Anterior cingulate cortex (tissue), 58 donors: ENCODE results near the gene HNRNPR.
A peak's percentile ranks its signal among the peaks of the same experiment; 100 is the strongest.
"Not testable (repeated sequence)": the region's sequence is repeated elsewhere in the genome, so short reads cannot be mapped to it uniquely, and the experiment has no call there.

Source experiments
- DNase-seq, 58 donors: peaks; one replicate each; lab custom pipeline; 2025; lab: John Stamatoyannopoulos, UW

Gene HNRNPR

GRCh38 chr1:23337869-23338268 is 6.2 kb downstream of the HNRNPR start:
- DNase-seq: no peak

DNA sequence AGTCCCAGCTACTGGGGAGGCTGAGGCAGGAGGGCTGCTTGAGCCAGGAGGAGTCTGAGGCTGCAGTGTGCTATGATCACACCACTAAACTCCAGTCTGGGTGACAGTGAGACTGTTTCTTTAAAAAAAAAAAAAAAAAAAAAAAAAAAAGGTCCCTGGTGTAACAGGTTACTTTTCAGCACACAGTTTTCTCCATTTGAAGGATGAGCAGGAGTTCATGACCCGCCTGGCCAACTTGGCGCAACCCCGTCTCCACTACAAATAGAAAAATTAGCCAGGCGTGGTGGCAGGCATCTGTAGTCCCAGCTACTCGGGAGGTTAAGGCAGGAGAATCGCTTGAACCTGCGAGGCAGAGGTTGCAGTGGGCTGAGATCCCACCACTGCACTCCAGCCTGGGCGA is 12.4 kb downstream of the HNRNPR start:
- no peak for DNase-seq

DNA sequence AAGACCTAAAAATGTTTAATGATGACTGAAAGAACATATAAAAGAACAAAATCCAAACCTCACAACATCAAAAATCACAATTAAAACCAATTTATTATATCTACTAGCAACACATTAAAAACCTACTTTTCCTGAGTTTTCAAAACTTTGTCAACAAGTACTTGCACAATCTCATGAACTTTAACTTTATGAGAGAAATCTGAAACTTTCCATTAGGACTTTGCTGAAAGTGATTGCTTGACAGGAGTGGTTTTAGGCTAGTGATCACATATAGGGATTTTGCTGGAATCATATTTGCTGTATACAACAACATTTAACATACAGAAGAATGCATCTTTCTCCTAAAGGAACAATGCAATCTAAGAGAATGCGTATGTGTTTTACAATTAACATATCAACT is 13.2 kb downstream of the HNRNPR start:
- DNase-seq: no peak

DNA sequence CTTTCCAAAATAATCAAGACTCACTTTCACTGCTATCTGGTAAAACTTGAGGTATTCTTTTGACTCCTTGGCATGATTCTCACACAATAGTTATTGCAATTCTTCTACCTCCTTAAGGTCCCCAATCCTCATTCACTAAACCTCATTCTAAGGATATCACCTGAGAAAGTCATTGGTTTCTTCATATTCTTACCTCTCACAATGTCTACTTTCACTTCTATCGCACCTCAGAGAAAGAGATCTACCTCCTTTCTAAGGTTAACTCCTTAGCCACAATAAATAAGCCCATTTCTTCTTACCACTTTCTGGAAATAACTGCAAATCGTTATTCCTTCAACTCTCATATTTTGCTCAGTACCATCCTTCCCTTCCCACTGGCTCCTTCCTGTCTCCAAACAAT is 18.7 kb downstream of the HNRNPR start:
- DNase-seq: no peak

DNA sequence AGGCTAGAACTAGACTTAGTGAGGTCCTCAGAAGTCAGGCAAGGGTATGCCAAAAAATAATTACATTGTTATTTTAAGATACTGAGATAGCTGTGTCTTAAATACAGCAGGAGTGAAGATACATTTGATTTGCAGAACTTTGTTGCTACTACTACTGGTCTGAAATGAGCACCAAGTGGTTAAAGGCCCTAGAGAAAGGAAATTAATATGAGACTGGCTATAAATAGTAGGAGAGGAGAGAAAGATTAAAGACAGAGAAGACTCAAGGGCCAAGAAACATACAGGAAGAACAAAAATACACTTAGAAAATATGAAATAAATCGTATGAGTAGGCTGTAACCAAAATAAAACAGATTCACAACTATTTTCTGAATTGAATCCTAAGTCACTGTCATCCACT is 21.3 kb downstream of the HNRNPR start:
- no peak for DNase-seq

GRCh38 chr1:23310280-23310679 is 33.8 kb downstream of the HNRNPR start:
- DNase-seq: not testable (repeated sequence)

- no peak for DNase-seq
Measured at GRCh38 chr1:23304140-23304620, 39.9 kb downstream of the HNRNPR start.

DNA sequence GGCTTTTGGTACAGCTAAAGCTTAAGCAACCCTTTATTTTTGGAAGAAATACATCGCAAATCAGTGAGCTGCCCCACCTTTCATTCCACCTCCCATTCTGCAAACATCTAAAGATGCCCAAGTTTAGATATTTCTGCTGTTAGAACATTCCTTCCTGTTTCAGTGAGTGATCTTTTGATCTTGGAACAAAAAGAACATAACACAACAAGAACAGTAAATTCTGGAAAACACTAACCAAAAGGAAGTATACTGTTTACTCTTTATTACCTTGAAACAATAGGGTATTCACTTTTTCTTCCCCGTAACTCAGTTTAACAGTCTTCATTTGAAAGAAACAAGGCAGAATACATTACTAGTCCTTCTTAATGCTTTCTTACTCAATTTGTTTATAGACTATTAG is 40.6 kb downstream of the HNRNPR start:
- no peak for DNase-seq

GRCh38 chr1:23296931-23297330 is 47.2 kb downstream of the HNRNPR start:
- no peak for DNase-seq

- DNase-seq: no peak
Measured at GRCh38 chr1:23291706-23292105, 52.4 kb downstream of the HNRNPR start.

DNA sequence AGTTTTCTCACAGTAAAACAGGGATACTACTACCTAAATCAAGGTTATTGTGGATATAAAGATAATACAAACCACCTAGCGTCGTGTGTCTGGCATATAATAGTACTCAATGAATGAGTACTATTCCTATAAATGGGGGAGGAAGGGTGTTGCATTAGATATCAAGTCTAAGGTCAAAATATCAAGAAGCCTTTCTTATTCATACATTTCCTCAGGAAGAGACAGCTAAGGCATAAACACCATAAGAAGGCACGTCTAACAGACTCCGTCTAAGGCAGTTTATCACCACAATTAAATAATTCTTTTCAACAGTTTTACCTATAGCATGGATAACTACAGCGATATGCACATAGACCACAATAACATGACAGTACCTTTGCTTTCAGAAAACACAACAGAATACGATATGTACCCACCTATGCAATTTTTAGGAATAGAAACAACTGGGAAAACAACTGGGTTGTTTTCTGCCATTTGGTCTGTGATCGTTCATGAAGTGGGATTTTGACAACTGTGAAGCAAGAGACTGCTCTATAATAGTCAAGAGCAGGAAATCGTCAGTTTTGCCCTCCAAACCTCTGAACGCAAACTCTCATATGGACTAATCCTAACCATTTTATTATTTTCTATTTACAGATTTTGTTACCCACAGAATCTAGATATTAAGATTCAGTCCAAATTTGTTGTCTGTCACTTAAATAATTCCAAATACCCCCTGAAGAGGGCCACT is 53.1 kb downstream of the HNRNPR start:
- DNase-seq: no peak

GRCh38 chr1:23288671-23289070 is 55.4 kb downstream of the HNRNPR start:
- no peak for DNase-seq

- DNase-seq: no peak
Measured at GRCh38 chr1:23288201-23288600, 55.9 kb downstream of the HNRNPR start.

DNA sequence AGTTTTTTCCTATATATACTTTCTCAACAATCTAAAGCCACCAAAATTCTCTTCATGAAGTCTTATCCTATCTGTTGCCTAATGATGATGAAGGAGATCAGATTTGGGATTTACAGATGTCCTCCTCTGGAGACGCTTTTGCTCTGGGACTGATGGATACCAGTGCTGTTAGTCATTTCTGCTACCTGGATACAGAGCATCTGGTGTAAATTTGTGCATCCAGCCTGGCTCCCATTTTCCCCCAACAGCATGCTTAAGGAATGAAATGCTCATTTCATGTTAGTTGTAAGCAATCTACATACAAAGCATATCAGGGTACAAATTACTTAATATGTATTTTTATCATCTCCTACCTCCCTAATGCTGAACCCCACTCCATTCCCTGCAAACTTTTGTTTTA is 57.7 kb downstream of the HNRNPR start:
- DNase-seq: no peak

GRCh38 chr1:23283667-23284602 is 60.1 kb downstream of the HNRNPR start:
- no peak for DNase-seq

DNA sequence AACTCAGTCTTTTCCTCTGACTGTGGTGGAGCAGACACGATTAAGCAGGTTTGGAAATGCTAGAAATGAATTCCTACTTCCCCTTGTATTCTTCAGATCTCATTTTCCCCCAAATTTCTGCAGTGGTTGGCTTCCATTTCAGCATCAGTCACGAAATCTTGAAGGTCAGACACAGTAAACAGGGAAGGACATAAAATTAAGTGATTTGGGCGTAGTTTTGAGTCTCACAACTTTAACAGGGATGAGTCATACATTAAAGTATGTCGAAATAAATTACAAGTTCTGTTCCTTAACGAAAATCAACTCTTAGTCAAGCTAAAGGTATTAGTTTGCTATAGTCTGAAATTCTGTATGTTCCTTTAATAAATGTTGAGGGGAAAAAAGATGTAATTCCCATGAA is 61.1 kb downstream of the HNRNPR start:
- DNase-seq: no peak

DNA sequence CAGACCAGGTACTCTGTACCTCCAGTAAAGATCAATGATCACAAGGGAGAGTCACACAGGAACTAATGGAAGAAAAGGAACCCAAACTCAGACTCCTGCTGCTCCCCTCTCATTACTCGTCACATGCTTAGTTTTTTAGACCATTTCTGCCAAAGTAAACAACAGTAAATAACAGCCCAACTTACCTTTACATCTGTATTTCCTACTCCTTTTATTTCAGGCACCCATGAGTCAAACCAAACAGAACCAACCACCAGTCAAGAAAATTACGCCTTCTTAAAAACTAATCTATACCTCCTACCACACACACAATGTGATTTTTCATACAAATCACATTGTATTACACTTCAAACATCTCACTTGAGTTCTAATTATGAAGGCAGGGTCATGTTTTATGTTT is 65.4 kb downstream of the HNRNPR start:
- no peak for DNase-seq

GRCh38 chr1:23276531-23276930 is 67.6 kb downstream of the HNRNPR start:
- DNase-seq: no peak

DNA sequence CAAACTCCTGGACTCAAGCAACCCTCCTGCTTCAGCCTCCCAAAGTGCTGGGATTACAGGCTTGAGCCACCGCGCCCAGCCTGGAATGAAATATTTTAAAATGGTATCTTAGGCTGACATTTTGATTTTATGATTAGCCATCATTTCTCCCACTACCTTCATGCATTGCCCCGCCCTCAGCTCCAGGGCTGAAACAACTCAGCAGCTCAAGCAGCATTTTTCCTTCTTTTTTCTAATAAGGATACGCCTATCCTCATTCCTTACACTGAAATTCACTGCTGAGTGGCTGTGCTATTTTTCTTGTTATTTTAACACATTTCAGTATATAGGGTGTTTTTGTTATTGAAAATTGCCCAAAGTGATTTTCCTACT is 70.0 kb downstream of the HNRNPR start:
- no peak for DNase-seq

GRCh38 chr1:23273450-23274133 is 70.5 kb downstream of the HNRNPR start:
- DNase-seq: peak in 1 of 58 donors; percentile 11

DNA sequence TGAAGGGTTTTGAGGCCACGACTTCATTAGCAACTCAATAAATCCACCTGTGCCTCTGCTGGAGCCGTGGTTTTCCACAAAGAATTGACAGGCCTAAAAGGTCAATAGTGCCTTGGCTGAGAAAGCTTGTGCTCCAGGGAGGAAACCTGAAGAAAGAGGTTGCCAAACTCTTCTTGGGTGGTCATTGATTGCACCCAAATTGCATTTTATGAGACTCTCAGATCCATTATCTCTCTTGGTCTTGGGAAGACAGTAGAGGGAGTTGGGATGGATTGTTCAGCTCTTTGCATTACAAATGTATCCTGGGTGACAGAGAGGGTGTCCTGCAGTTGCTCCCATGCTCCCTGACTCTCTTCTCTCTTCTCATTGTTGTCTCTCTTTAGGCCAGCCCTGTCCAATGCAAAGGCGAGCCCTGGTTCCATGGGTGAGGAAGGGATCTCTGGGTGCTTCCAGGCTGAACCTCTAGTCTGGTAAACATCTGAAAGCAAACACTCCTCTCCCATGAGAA is 80.7 kb downstream of the HNRNPR start:
- no peak for DNase-seq
